Trophoblast cell (in vitro differentiated cells and primary cell): ENCODE data around the gene CRADD.

ENCODE experiments used
- DNase-seq, 2 donors: peaks; one replicate each; pipeline ENCODE4 v3.0.0-alpha.2; 2016
- H2AFZ ChIP-seq: 2 replicates; pipeline ENCODE4 v1.6.1; 2013; ENCODE audit warnings: low read length, moderate library complexity, mild to moderate bottlenecking; ENCODE audit not compliant: insufficient read depth, poor library complexity
- H2AK5ac ChIP-seq: 2 replicates; pipeline ENCODE4 v1.6.1; 2013; ENCODE audit warnings: mild to moderate bottlenecking, low read length
- H2BK120ac ChIP-seq: 2 replicates; pipeline ENCODE4 v1.6.1; 2013; ENCODE audit warnings: low read length, mild to moderate bottlenecking, moderate library complexity; ENCODE audit not compliant: insufficient read depth, poor library complexity
- H2BK12ac ChIP-seq: 2 replicates; pipeline ENCODE4 v1.6.1; 2013; ENCODE audit warnings: mild to moderate bottlenecking, low read length, moderate library complexity
- H2BK5ac ChIP-seq: 2 replicates; pipeline ENCODE4 v1.6.1; 2013; ENCODE audit warnings: low read length, low read depth, moderate library complexity, mild to moderate bottlenecking; ENCODE audit not compliant: poor library complexity
- H3K14ac ChIP-seq: 2 replicates; pipeline ENCODE4 v1.6.1; 2013; ENCODE audit warnings: mild to moderate bottlenecking, low read length
- H3K18ac ChIP-seq: 2 replicates; pipeline ENCODE4 v1.6.1; 2013; ENCODE audit warnings: mild to moderate bottlenecking, low read length
- H3K23ac ChIP-seq: 2 replicates; pipeline ENCODE4 v1.6.1; 2013; ENCODE audit warnings: low read length
- H3K27ac ChIP-seq: 2 replicates; pipeline ENCODE4 v1.5.1; 2013; ENCODE audit warnings: low read depth, mild to moderate bottlenecking, inconsistent platforms, low read length, moderate library complexity
- H3K27me3 ChIP-seq: 2 replicates; pipeline ENCODE4 v1.6.1; 2013; ENCODE audit warnings: inconsistent platforms, mild to moderate bottlenecking, low read length, moderate library complexity; ENCODE audit not compliant: insufficient read depth
- H3K36me3 ChIP-seq, 2 experiments: 1 replicate in 1 of 2; 2 replicates in 1 of 2; pipeline ENCODE4 v1.6.1; 2013; ENCODE audit warnings: low read length in 2 of 2, mild to moderate bottlenecking in 2 of 2, moderate library complexity in 1 of 2; ENCODE audit not compliant: insufficient read depth in 2 of 2, control insufficient read depth in 1 of 2
- H3K4ac ChIP-seq: 2 replicates; pipeline ENCODE4 v1.6.1; 2013; ENCODE audit warnings: low read depth, mild to moderate bottlenecking, low read length, moderate library complexity
- H3K4me1 ChIP-seq, 2 experiments: 1 replicate in 1 of 2; 2 replicates in 1 of 2; pipeline ENCODE4 v1.6.1; 2013; ENCODE audit warnings: low read length in 2 of 2, mild to moderate bottlenecking in 2 of 2, moderate library complexity in 1 of 2; ENCODE audit not compliant: insufficient read depth in 2 of 2, control insufficient read depth in 1 of 2
- H3K4me2 ChIP-seq: 2 replicates; pipeline ENCODE4 v1.6.1; 2013; ENCODE audit warnings: inconsistent platforms, mild to moderate bottlenecking, low read length, moderate library complexity
- H3K4me3 ChIP-seq: 2 replicates; pipeline ENCODE4 v1.5.1; 2013; ENCODE audit warnings: mild to moderate bottlenecking, low read depth, low read length, inconsistent platforms
- H3K79me1 ChIP-seq: one replicate; pipeline ENCODE4 v1.6.1; 2013; ENCODE audit warnings: low read length
- H3K79me2 ChIP-seq: 2 replicates; pipeline ENCODE4 v1.6.1; 2013; ENCODE audit warnings: low read length, mild to moderate bottlenecking; ENCODE audit not compliant: control insufficient read depth, insufficient read depth, poor library complexity
- H3K9ac ChIP-seq: 2 replicates; pipeline ENCODE4 v1.6.1; 2013; ENCODE audit warnings: mild to moderate bottlenecking, low read length
- H3K9me3 ChIP-seq: 2 replicates; pipeline ENCODE4 v1.6.1; 2013; ENCODE audit warnings: low read depth, mild to moderate bottlenecking, control low read depth, inconsistent platforms, low read length; ENCODE audit not compliant: insufficient read depth
- H4K12ac ChIP-seq: 2 replicates; pipeline ENCODE4 v1.6.1; 2013; ENCODE audit warnings: low read depth, mild to moderate bottlenecking, low read length, moderate library complexity
- H4K8ac ChIP-seq: 2 replicates; pipeline ENCODE4 v1.6.1; 2013; ENCODE audit warnings: low read depth, mild to moderate bottlenecking, low read length, moderate library complexity
- H4K91ac ChIP-seq: one replicate; pipeline ENCODE4 v1.6.1; 2013; ENCODE audit warnings: low read depth, mild to moderate bottlenecking, low read length, moderate library complexity
- WGBS: extraction: QIAGEN DNeasy Blood & Tissue Kit; methylation state at CpG from one replicate; pipeline ENCODE4 v1.1.7; 2013; ENCODE audit warnings: missing lambda C conversion rate; ENCODE audit not compliant: insufficient read length, insufficient coverage; ENCODE audit errors: extremely low coverage; 5-methylcytosine and 5-hydroxymethylcytosine counted together

Gene CRADD

DNA sequence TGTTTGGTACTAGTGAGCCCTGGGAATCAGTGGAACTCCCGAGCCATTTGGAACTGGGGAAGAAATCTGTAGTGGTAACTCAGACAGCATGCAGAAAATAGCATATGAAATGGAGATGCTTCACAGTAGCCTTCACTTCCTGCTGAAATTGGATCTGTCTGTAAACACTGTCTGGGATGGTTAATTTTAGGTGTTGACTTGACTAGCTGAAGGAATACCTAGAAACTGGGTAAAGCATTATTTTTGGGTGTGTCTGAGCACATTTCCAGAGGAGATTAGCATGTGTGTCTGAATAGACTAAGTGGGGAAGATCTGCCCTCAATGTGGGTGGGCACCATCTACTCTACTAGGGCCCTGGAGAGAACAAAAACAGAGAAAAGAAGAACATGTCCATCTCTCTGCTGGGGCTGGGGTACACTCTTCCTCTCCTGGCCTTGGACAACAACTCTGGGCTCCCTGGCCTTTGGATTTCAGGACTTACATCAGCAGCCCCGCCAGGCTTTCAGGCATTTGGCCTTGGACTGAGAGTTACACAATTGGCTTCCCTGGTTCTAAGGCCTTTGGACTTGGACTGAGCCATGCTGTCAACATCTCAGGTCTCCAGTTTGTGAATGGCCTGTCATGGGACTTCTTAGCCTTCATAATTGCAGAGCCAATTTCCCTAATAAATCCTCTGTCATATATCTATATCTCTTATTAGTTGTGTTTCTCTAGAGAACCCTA is 14.0 kb upstream of the CRADD start:
- Histone ChIP-seq H3K79me2 (no peaks in the 10 kb centered on the region), H2AFZ (no peak overlapping the region)
- DNase-seq, result no peak

DNA sequence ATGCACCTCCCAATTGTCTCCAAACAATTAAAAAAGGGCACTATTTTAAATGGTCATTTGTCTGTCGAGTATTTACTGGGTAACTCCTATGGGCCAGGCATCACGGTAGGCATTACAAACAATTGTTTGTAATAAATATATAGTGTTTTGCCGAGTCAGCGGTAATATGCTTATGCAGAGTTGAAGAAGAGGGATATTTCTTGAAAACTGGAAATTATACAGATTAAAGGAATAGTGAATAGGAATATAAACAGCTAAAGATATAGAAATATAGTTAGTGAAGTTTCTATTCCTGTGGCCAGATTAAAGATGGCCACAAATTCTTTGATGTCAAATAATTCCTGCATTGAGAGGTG is 13.5 kb upstream of the CRADD start:
- no peak overlapping the region for H4K12ac ChIP-seq
- no peaks in the 10 kb centered on the region for H3K4me1 ChIP-seq
- H2AK5ac ChIP-seq, result no peak overlapping the region
- H3K79me2 ChIP-seq, result no peaks in the 10 kb centered on the region
- no peak overlapping the region for H3K9ac ChIP-seq
- no peak overlapping the region for H3K4ac ChIP-seq
- H4K8ac ChIP-seq, result no peak overlapping the region
- H4K91ac ChIP-seq, result no peak overlapping the region
- H3K27ac ChIP-seq, result no peak overlapping the region
- WGBS, result no CpG with 5 or more reads among the region's 4 CpGs
- no peaks in the 10 kb centered on the region for H3K27me3 ChIP-seq
- H3K4me2 ChIP-seq, result no peak overlapping the region
- no peak overlapping the region for H3K18ac ChIP-seq
- no peak overlapping the region for H3K4me3 ChIP-seq
- H3K14ac ChIP-seq, result no peak overlapping the region
- no peak for DNase-seq
- H2AFZ ChIP-seq, result no peak overlapping the region
- no peak overlapping the region for H2BK5ac ChIP-seq
- no peaks in the 10 kb centered on the region for H3K9me3 ChIP-seq
- H2BK12ac ChIP-seq, result no peak overlapping the region
- H3K79me1 ChIP-seq, result no peaks in the 10 kb centered on the region
- no peak overlapping the region for H3K23ac ChIP-seq
- H2BK120ac ChIP-seq, result no peak overlapping the region
- no peaks in the 10 kb centered on the region for H3K36me3 ChIP-seq

More for the DNA sequence above, 14.0 kb upstream of the CRADD start:
- H3K4ac ChIP-seq, result no peak overlapping the region
- H3K4me1 ChIP-seq, result no peaks in the 10 kb centered on the region
- no peaks in the 10 kb centered on the region for H3K9me3 ChIP-seq
- no peaks in the 10 kb centered on the region for H3K79me1 ChIP-seq
- no peaks in the 10 kb centered on the region for H3K27me3 ChIP-seq
- no peak overlapping the region for H3K14ac ChIP-seq
- H3K27ac ChIP-seq, result no peak overlapping the region
- WGBS, result no CpG with 5 or more reads among the region's 2 CpGs
- no peak overlapping the region for H3K23ac ChIP-seq
- no peak overlapping the region for H4K91ac ChIP-seq
- no peak overlapping the region for H4K12ac ChIP-seq
- H3K36me3 ChIP-seq, result no peaks in the 10 kb centered on the region
- H3K4me2 ChIP-seq, result no peak overlapping the region
- H3K4me3 ChIP-seq, result no peak overlapping the region
- no peak overlapping the region for H2BK5ac ChIP-seq
- H2BK120ac ChIP-seq, result no peak overlapping the region
- H3K18ac ChIP-seq, result no peak overlapping the region
- no peak overlapping the region for H4K8ac ChIP-seq
- no peak overlapping the region for H3K9ac ChIP-seq
- no peak overlapping the region for H2AK5ac ChIP-seq
- H2BK12ac ChIP-seq, result no peak overlapping the region

GRCh38 chr12:93664573-93665138 is 12.5 kb upstream of the CRADD start:
- no CpG with 5 or more reads among the region's 2 CpGs for WGBS
- Histone ChIP-seq H3K14ac (no peak overlapping the region), H3K9ac (no peak overlapping the region)

GRCh38 chr12:93667672-93668071 is 9.5 kb upstream of the CRADD start:
- Histone ChIP-seq H3K27ac (no peak overlapping the region), H3K79me2 (no peaks in the 10 kb centered on the region), H3K79me1 (no peaks in the 10 kb centered on the region), H2BK12ac (no peak overlapping the region), H2AK5ac (no peak overlapping the region), H4K12ac (no peak overlapping the region), H2AFZ (no peak overlapping the region), H3K4ac (no peak overlapping the region), H3K14ac (no peak overlapping the region), H3K9me3 (peaks cover 2% of the 10 kb centered on the region), H2BK120ac (no peak overlapping the region), H3K4me1 (no peaks in the 10 kb centered on the region), H4K91ac (no peak overlapping the region), H3K36me3 (no peaks in the 10 kb centered on the region), H3K23ac (no peak overlapping the region), H3K9ac (no peak overlapping the region), H3K4me3 (no peak overlapping the region), H3K27me3 (no peaks in the 10 kb centered on the region), H4K8ac (no peak overlapping the region), H2BK5ac (no peak overlapping the region), H3K4me2 (no peak overlapping the region), H3K18ac (no peak overlapping the region)
- no CpG with 5 or more reads among the region's 1 CpG for WGBS
- no peak for DNase-seq

More at GRCh38 chr12:93664573-93665138, 12.5 kb upstream of the CRADD start:
- Histone ChIP-seq H3K79me1 (no peaks in the 10 kb centered on the region), H3K4me3 (no peak overlapping the region), H3K9me3 (peaks cover 2% of the 10 kb centered on the region), H2AK5ac (no peak overlapping the region), H3K27ac (no peak overlapping the region), H4K12ac (no peak overlapping the region), H2BK120ac (no peak overlapping the region), H3K27me3 (no peaks in the 10 kb centered on the region), H4K91ac (no peak overlapping the region), H2BK12ac (no peak overlapping the region), H3K18ac (no peak overlapping the region), H3K4me2 (no peak overlapping the region), H4K8ac (no peak overlapping the region), H2BK5ac (no peak overlapping the region), H3K79me2 (no peaks in the 10 kb centered on the region), H2AFZ (no peak overlapping the region), H3K36me3 (no peaks in the 10 kb centered on the region), H3K4ac (no peak overlapping the region), H3K4me1 (no peaks in the 10 kb centered on the region), H3K23ac (no peak overlapping the region)
- no peak for DNase-seq
